ENCODE measurements around the gene DUT. TPM values are rescaled to one million over a fixed set of nuclear protein-coding genes. Genes with fewer than 3 reads are reported as not detected.

The DUT gene

DNA sequence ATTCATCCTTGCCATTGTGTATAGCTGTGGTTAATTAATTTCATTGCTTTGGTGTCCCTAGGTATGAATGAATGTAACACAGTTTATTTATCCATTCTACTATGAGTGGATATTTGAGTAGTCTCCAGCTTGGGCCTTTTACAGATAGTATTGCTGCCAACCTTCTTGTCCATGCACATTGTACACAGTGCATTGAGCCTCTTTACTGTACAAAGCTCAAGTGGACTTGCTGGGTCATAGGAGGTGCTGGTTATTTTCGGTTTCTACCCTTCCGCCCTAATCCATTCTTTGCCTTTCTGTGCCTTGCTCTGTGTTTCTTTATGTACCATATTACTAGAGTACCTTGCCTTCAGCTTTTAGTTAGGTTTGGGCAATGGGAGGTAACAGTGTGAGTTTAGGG, 60.7 kb downstream of the DUT start:
- Histone ChIP-seq H3K4me3 (ENCODE audit: insufficient read depth in 1 of 2, low read depth in 1 of 2, low read length in 2 of 2) (peak overlapping the region in 1 of 2 experiments; percentile 39), H3K79me1 (replicated peaks; ENCODE audit: low read length, poor library complexity, severe bottlenecking) (no peaks in the 10 kb centered on the region), H3K18ac (ENCODE audit: low read depth in 1 of 2, low read length in 2 of 2) (peak overlapping the region in 1 of 2 experiments; percentile 56), H2BK5ac (ENCODE audit: low read depth, low read length, poor library complexity, severe bottlenecking) (no peak overlapping the region), H3K9ac (ENCODE audit: low read length) (peak overlapping the region; percentile 70), H4K8ac (ENCODE audit: low read length) (no peak overlapping the region), H4K91ac (ENCODE audit: low read length) (no peak overlapping the region), H2AFZ (ENCODE audit: low read depth, low read length) (no peak overlapping the region), H2BK120ac (ENCODE audit: low read depth, low read length) (no peak overlapping the region), H3K4me1 (ENCODE audit: control insufficient read depth, insufficient read depth, low read depth, low read length) (peaks cover 23% of the 10 kb centered on the region), H2BK15ac (ENCODE audit: low read depth, poor library complexity, severe bottlenecking) (no peak overlapping the region), H3K4ac (ENCODE audit: low read depth in 1 of 2, low read length in 2 of 2) (no peak overlapping the region), H2AK5ac (ENCODE audit: low read length, severe bottlenecking) (no peak overlapping the region), H3K23ac (ENCODE audit: low read length in 2 of 2) (no peak overlapping the region), H2BK12ac (ENCODE audit: low read length in 2 of 2) (no peak overlapping the region), H3K27ac (ENCODE audit: low read length, poor library complexity, severe bottlenecking) (no peak overlapping the region), H3K14ac (ENCODE audit: low read length in 2 of 2) (peak overlapping the region in 1 of 2 experiments; percentile 12), H3K36me3 (ENCODE audit: control insufficient read depth in 1 of 2, insufficient read depth in 2 of 2, low read depth in 1 of 2, low read length in 2 of 2) (no peaks in the 10 kb centered on the region), H3K9me3 (ENCODE audit: control insufficient read depth, low read length) (no peaks in the 10 kb centered on the region), H3K27me3 (ENCODE audit: control insufficient read depth in 1 of 2, insufficient read depth in 1 of 2, low read length in 2 of 2) (no peaks in the 10 kb centered on the region), H3K4me2 (ENCODE audit: low read length, poor library complexity, severe bottlenecking) (no peak overlapping the region)
- no peak for DNase-seq
- 100% methylated on average over 1 of the region's 2 CpGs for WGBS

DNA sequence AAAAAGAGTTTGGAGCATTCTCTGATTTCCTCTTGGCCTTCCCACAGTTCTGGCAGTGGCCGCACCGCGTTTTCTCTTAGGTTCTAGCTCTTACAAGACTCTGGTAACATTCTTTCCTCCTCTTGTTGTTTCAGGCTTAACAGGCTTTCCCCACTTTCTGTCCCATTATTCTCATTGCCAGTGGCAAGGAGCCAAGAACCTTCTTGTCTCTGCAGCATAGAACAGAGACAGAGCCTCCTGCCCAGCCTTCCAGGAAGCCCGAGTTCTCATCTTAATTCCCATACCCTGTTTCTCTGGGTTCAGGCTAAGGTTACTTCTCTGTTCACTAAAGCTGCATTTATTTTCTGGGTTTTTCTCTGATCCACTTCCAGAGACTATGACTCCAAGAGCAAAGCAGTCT, 61.1 kb downstream of the DUT start:
- no peaks in the 10 kb centered on the region for H3K9me3 ChIP-seq (ENCODE audit: control insufficient read depth, low read length)
- no peaks in the 10 kb centered on the region for H3K36me3 ChIP-seq (ENCODE audit: control insufficient read depth in 1 of 2, insufficient read depth in 2 of 2, low read depth in 1 of 2, low read length in 2 of 2)
- H2AFZ ChIP-seq (ENCODE audit: low read depth, low read length) = no peak overlapping the region
- H3K4me1 ChIP-seq (ENCODE audit: control insufficient read depth, insufficient read depth, low read depth, low read length) = peaks cover 23% of the 10 kb centered on the region
- no peak overlapping the region for H2BK5ac ChIP-seq (ENCODE audit: low read depth, low read length, poor library complexity, severe bottlenecking)
- 72% methylated on average over 4 of the region's 4 CpGs for WGBS
- DNase-seq = no peak
- H3K27me3 ChIP-seq (ENCODE audit: control insufficient read depth in 1 of 2, insufficient read depth in 1 of 2, low read length in 2 of 2) = no peaks in the 10 kb centered on the region
- H4K8ac ChIP-seq (ENCODE audit: low read length) = no peak overlapping the region
- no peak overlapping the region for H2BK120ac ChIP-seq (ENCODE audit: low read depth, low read length)
- no peaks in the 10 kb centered on the region for H3K79me1 ChIP-seq (replicated peaks; ENCODE audit: low read length, poor library complexity, severe bottlenecking)
- H3K14ac ChIP-seq (ENCODE audit: low read length in 2 of 2) = peak overlapping the region in 1 of 2 experiments; percentile 12
- no peak overlapping the region for H2BK15ac ChIP-seq (ENCODE audit: low read depth, poor library complexity, severe bottlenecking)
- H3K23ac ChIP-seq (ENCODE audit: low read length in 2 of 2) = no peak overlapping the region
- H3K4ac ChIP-seq (ENCODE audit: low read depth in 1 of 2, low read length in 2 of 2) = no peak overlapping the region
- peak overlapping the region in 1 of 2 experiments; percentile 39 for H3K4me3 ChIP-seq (ENCODE audit: insufficient read depth in 1 of 2, low read depth in 1 of 2, low read length in 2 of 2)
- H3K9ac ChIP-seq (ENCODE audit: low read length) = peak overlapping the region; percentile 70
- peak overlapping the region in 1 of 2 experiments; percentile 56 for H3K18ac ChIP-seq (ENCODE audit: low read depth in 1 of 2, low read length in 2 of 2)
- no peak overlapping the region for H3K4me2 ChIP-seq (ENCODE audit: low read length, poor library complexity, severe bottlenecking)
- H2BK12ac ChIP-seq (ENCODE audit: low read length in 2 of 2) = no peak overlapping the region
- H4K91ac ChIP-seq (ENCODE audit: low read length) = no peak overlapping the region
- H3K27ac ChIP-seq (ENCODE audit: low read length, poor library complexity, severe bottlenecking) = no peak overlapping the region
- H2AK5ac ChIP-seq (ENCODE audit: low read length, severe bottlenecking) = no peak overlapping the region

Small RNA genes within 50 kb of the gene (small RNA-seq; reads per million reads assigned to genes)
- gene RF00019 (ENCODE audit: low read depth) = not detected

Measured in mesenchymal stem cell (in vitro differentiated cells and primary cell).